Hepatocyte (in vitro differentiated cells): ENCODE results near the gene REV1.
"Not testable (repeated sequence)": the region's sequence is repeated elsewhere in the genome, so short reads cannot be mapped to it uniquely, and the experiment has no call there.

Experiments used
- EZH2 ChIP-seq: fragments of 200-600 bp; sonication (generic); IDR thresholded peaks from 2 replicates; pipeline ENCODE4 v1.6.1; 2016; ENCODE audit warnings: antibody characterized with exemption, mild to moderate bottlenecking, borderline replicate concordance
- EZH2phosphoT487 ChIP-seq: fragments of 200-600 bp; sonication (generic); IDR thresholded peaks from one replicate; pipeline ENCODE4 v1.6.1; 2018; ENCODE audit warnings: antibody characterized with exemption, mild to moderate bottlenecking, low read depth, moderate library complexity; ENCODE audit not compliant: unreplicated experiment, severe bottlenecking
- TF ChIP-seq, protein P1 (sequence below): fragments of 200-600 bp; sonication (generic); IDR thresholded peaks from 2 replicates; pipeline ENCODE4 v1.5.1; 2016; ENCODE audit warnings: antibody characterized with exemption, mild to moderate bottlenecking; ENCODE audit not compliant: poor library complexity

DNA sequence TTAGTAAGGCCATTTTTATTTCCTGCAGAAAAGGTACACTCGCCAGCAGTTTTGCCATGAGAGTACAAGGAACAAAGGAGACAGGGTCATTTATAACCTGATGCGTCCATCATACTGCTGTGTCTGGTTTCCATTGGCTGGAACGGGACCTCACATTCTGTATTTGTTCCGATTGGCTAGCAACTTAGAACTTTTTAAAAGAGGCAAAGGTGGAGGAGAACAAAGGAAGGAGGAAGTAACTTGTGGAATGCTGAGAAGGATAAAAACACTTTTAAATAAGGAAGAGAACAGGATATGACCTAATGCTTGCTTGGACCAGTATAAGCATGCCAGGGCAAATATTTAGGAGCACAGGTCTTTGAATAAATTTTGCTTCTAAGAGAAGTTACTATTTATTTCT, 14.7 kb downstream of the REV1 start:
- TF ChIP-seq, protein P1, sequence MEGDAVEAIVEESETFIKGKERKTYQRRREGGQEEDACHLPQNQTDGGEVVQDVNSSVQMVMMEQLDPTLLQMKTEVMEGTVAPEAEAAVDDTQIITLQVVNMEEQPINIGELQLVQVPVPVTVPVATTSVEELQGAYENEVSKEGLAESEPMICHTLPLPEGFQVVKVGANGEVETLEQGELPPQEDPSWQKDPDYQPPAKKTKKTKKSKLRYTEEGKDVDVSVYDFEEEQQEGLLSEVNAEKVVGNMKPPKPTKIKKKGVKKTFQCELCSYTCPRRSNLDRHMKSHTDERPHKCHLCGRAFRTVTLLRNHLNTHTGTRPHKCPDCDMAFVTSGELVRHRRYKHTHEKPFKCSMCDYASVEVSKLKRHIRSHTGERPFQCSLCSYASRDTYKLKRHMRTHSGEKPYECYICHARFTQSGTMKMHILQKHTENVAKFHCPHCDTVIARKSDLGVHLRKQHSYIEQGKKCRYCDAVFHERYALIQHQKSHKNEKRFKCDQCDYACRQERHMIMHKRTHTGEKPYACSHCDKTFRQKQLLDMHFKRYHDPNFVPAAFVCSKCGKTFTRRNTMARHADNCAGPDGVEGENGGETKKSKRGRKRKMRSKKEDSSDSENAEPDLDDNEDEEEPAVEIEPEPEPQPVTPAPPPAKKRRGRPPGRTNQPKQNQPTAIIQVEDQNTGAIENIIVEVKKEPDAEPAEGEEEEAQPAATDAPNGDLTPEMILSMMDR: not testable (repeated sequence)
- not testable (repeated sequence) for TF ChIP-seq EZH2, EZH2phosphoT487
